Stimulated activated CD8-positive, alpha-beta memory T cell treated with anti-CD3 and anti-CD28 coated beads, Interleukin-15, amount 100 ng/mL, for 1 hour (primary cell): ENCODE results near the gene MOCOS.

Experiments
- DNase-seq: peaks from one replicate; pipeline ENCODE4 v3.0.0-alpha.2; 2020; ENCODE audit warnings: low read depth

The MOCOS gene

GRCh38 chr18:36273347-36273746 is 86.0 kb downstream of the MOCOS start:
- DNase-seq, result no peak

GRCh38 chr18:36274083-36274715 is 86.9 kb downstream of the MOCOS start:
- DNase-seq, result no peak

GRCh38 chr18:36275561-36275960 is 88.3 kb downstream of the MOCOS start:
- DNase-seq, result no peak

- no peak for DNase-seq
Observed at GRCh38 chr18:36279001-36279400, 91.7 kb downstream of the MOCOS start.

- DNase-seq, result no peak
Observed at GRCh38 chr18:36281936-36282335, 94.6 kb downstream of the MOCOS start.

- no peak for DNase-seq
Observed at GRCh38 chr18:36283448-36283847, 96.2 kb downstream of the MOCOS start.

GRCh38 chr18:36284268-36284667 is 97.0 kb downstream of the MOCOS start:
- no peak for DNase-seq

GRCh38 chr18:36284671-36285295 is 97.5 kb downstream of the MOCOS start:
- DNase-seq, result no peak

- DNase-seq, result no peak
Observed at GRCh38 chr18:36287653-36288052, 100.4 kb downstream of the MOCOS start.

- DNase-seq, result no peak
Observed at GRCh38 chr18:36288689-36289088, 101.4 kb downstream of the MOCOS start.

- DNase-seq, result no peak
Observed at GRCh38 chr18:36294031-36294430, 106.7 kb downstream of the MOCOS start.

- no peak for DNase-seq
Observed at GRCh38 chr18:36295214-36295613, 107.9 kb downstream of the MOCOS start.

- DNase-seq, result no peak
Observed at GRCh38 chr18:36295880-36296301, 108.6 kb downstream of the MOCOS start.

- no peak for DNase-seq
Observed at GRCh38 chr18:36296650-36297416, 109.5 kb downstream of the MOCOS start.

GRCh38 chr18:36297417-36298125 is 110.3 kb downstream of the MOCOS start, which contains the start of gene FHOD3:
Gene FHOD3 (plus strand): TSS chr18:36297713. CDS start chr18:36297836, 123 bp downstream.
- DNase-seq, result no peak

GRCh38 chr18:36298126-36298741 is 110.9 kb downstream of the MOCOS start:
- DNase-seq, result no peak

- no peak for DNase-seq
Observed at GRCh38 chr18:36299015-36299414, 111.7 kb downstream of the MOCOS start.

- no peak for DNase-seq
Observed at GRCh38 chr18:36300211-36300610, 112.9 kb downstream of the MOCOS start.

- no peak for DNase-seq
Observed at GRCh38 chr18:36301884-36302283, 114.6 kb downstream of the MOCOS start.

- DNase-seq, result no peak
Observed at GRCh38 chr18:36302676-36303075, 115.4 kb downstream of the MOCOS start.

- no peak for DNase-seq
Observed at GRCh38 chr18:36303211-36303844, 116.0 kb downstream of the MOCOS start.

- no peak for DNase-seq
Observed at GRCh38 chr18:36304723-36305122, 117.4 kb downstream of the MOCOS start.
